ENCODE results near the gene MT1HL1.

- TF ChIP-seq CTCF (IDR thresholded peaks at IDR 0.05) = no peak
- no peak for TF ChIP-seq POLR2A (IDR thresholded peaks at IDR 0.05)
Measured at GRCh38 chr1:237032029-237032428, 27.8 kb upstream of the MT1HL1 start.

All from uterus (tissue), 2 donors.